ENCODE measurements around the gene CCNDBP1.

DNA sequence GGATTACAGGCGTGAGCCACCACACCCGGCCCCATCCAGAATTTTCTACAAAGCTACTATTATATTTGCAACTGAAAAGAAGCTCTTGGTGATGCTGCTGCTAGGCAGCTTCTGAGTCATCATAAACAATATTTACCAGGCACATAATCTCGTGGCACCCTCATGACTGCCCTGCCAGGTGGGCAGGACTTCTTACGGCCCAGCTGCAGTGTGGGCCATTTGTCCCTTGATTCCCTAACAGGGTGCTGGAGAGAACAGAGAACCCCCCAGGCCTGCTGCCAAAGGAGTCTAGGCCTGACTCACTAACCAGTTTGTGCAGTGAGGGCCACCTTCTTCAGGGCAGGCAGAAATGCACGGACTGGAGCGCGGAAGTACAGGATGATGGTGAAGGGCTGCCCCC lies 30.8 kb downstream of the CCNDBP1 start:
- TF ChIP-seq ZFP30 (CRISPR knock-in tag; IDR thresholded peaks at IDR 0.05) (no peak), ZFP3 (CRISPR knock-in tag; IDR thresholded peaks at IDR 0.05) (no peak), ZNF8 (CRISPR knock-in tag; IDR thresholded peaks at IDR 0.05) (no peak), OSR1 (CRISPR knock-in tag; IDR thresholded peaks at IDR 0.05) (no peak), CSRNP3 (CRISPR knock-in tag; IDR thresholded peaks at IDR 0.05) (no peak), RARB (CRISPR knock-in tag; IDR thresholded peaks at IDR 0.05) (no peak), ESRRG (CRISPR knock-in tag; IDR thresholded peaks at IDR 0.05) (no peak)

Measured in SK-N-SH treated with all-trans-retinoic acid at 6 μM for 48 hours (cell line).